Mononuclear cell (primary cell): ENCODE data around the gene KRTAP6-2. TPM values are rescaled to one million over a fixed set of nuclear protein-coding genes. Genes with fewer than 3 reads are reported as not detected.

Experiments
- total RNA-seq: library from RNA; depleted of rRNA; stranded (reverse); fragments of >200 nt; gene quantifications from one replicate; pipeline ENCODE4 v1.2.3, GENCODE V29; 2012

The KRTAP6-2 gene
- total RNA-seq, 1 donor: not detected

Other genes with a start within 250 kb of the KRTAP6-2 start
- not detected for gene KRTAP13-2, start 226.6 kb downstream of the KRTAP6-2 start, total RNA-seq
- not detected for gene KRTAP13-1, start 202.9 kb downstream of the KRTAP6-2 start, total RNA-seq
- gene KRTAP13-3, start 173.0 kb downstream of the KRTAP6-2 start, total RNA-seq: not detected
- gene KRTAP13-4, start 168.7 kb downstream of the KRTAP6-2 start, total RNA-seq: not detected
- not detected for gene KRTAP15-1, start 158.6 kb downstream of the KRTAP6-2 start, total RNA-seq
- not detected for gene KRTAP19-1, start 118.5 kb downstream of the KRTAP6-2 start, total RNA-seq
- not detected for gene KRTAP19-2, start 111.5 kb downstream of the KRTAP6-2 start, total RNA-seq
- not detected for gene KRTAP19-3, start 106.9 kb downstream of the KRTAP6-2 start, total RNA-seq
- not detected for gene KRTAP19-4, start 101.7 kb downstream of the KRTAP6-2 start, total RNA-seq
- gene KRTAP19-5, start 96.8 kb downstream of the KRTAP6-2 start, total RNA-seq: not detected
- not detected for gene KRTAP19-6, start 57.0 kb downstream of the KRTAP6-2 start, total RNA-seq
- gene KRTAP19-7, start 37.6 kb downstream of the KRTAP6-2 start, total RNA-seq: not detected
- not detected for gene KRTAP22-2, start 8.5 kb downstream of the KRTAP6-2 start, total RNA-seq
- not detected for gene KRTAP6-3, start 6.5 kb downstream of the KRTAP6-2 start, total RNA-seq
- not detected for gene KRTAP22-1, start 2.2 kb upstream of the KRTAP6-2 start, total RNA-seq
- gene KRTAP6-1, start 15.0 kb upstream of the KRTAP6-2 start, total RNA-seq: not detected
- not detected for gene KRTAP20-1, start 17.5 kb upstream of the KRTAP6-2 start, total RNA-seq
- gene KRTAP20-4, start 21.7 kb upstream of the KRTAP6-2 start, total RNA-seq: not detected
- gene KRTAP20-2, start 36.3 kb upstream of the KRTAP6-2 start, total RNA-seq: not detected
- not detected for gene KRTAP20-3, start 44.0 kb upstream of the KRTAP6-2 start, total RNA-seq
- not detected for gene KRTAP21-3, start 119.9 kb upstream of the KRTAP6-2 start, total RNA-seq
- gene KRTAP21-2, start 148.4 kb upstream of the KRTAP6-2 start, total RNA-seq: not detected
- not detected for gene KRTAP21-1, start 156.5 kb upstream of the KRTAP6-2 start, total RNA-seq
- gene KRTAP8-1, start 214.4 kb upstream of the KRTAP6-2 start, total RNA-seq: not detected
- not detected for gene KRTAP7-1, start 230.9 kb upstream of the KRTAP6-2 start, total RNA-seq